PC-3 (cell line): ENCODE results near the gene CARD11.
A peak's percentile ranks its signal among the peaks of the same experiment; 100 is the strongest.

Experiments
- EZH2 ChIP-seq: fragments of 300-600 bp; sonication (generic); IDR thresholded peaks from one replicate; pipeline ENCODE4 v1.6.1; 2017; ENCODE audit warnings: antibody characterized with exemption, mild to moderate bottlenecking, low read length; ENCODE audit not compliant: unreplicated experiment
- TF ChIP-seq, protein P1 (sequence below): fragments of 300-600 bp; sonication (generic); conservative IDR thresholded peaks from 2 replicates; pipeline ENCODE4 v1.5.1; 2017; ENCODE audit warnings: antibody characterized with exemption, low read depth, mild to moderate bottlenecking, low read length

DNA sequence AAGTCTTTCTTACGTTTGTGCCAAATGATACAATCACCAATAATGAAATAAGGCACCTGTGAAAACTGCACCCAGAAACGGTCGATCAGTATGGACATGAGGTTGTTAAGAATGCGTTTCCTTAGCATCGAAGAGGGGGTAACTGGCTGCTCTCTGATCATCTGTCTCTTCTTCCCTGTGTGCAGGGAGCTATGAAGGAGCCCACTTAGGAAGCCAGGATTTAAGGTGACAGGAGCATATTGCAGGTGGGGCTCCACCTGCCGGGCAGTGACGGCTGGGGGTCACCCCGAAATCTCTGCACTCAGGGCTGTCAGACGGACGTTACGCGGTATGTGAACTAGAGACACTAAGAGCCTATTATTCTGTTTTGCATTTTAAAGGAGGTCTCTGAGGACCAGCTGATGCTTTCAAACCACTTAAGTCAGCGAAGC, 64.5 kb downstream of the CARD11 start:
- TF ChIP-seq, protein P1, sequence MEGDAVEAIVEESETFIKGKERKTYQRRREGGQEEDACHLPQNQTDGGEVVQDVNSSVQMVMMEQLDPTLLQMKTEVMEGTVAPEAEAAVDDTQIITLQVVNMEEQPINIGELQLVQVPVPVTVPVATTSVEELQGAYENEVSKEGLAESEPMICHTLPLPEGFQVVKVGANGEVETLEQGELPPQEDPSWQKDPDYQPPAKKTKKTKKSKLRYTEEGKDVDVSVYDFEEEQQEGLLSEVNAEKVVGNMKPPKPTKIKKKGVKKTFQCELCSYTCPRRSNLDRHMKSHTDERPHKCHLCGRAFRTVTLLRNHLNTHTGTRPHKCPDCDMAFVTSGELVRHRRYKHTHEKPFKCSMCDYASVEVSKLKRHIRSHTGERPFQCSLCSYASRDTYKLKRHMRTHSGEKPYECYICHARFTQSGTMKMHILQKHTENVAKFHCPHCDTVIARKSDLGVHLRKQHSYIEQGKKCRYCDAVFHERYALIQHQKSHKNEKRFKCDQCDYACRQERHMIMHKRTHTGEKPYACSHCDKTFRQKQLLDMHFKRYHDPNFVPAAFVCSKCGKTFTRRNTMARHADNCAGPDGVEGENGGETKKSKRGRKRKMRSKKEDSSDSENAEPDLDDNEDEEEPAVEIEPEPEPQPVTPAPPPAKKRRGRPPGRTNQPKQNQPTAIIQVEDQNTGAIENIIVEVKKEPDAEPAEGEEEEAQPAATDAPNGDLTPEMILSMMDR: 0 out of 2 replicates have a peak, but pooled peaks have one; percentile 18
- no peak for TF ChIP-seq EZH2
